Measurements from ENCODE around the gene TAS2R60. TPM values are rescaled to one million over a fixed set of nuclear protein-coding genes. Genes with fewer than 3 reads are reported as not detected.

TAS2R60 gene
- total and polyA plus RNA-seq, 3 donors from 2014 or later = not detected

- DNase-seq = no peak
- no peaks in the 10 kb centered on the region for H3K27me3 ChIP-seq
- H3K4me1 ChIP-seq = no peaks in the 10 kb centered on the region
- H3K27ac ChIP-seq = no peak overlapping the region
- H3K4me3 ChIP-seq = no peak overlapping the region
- intact Hi-C loops (cut with DNase I; ENCODE audit: low total_unique reads) = no loop called here
- no peaks in the 10 kb centered on the region for H3K9me3 ChIP-seq
- TF ChIP-seq POLR2A (IDR thresholded peaks at IDR 0.05) = no peak
- TF ChIP-seq, protein P1, sequence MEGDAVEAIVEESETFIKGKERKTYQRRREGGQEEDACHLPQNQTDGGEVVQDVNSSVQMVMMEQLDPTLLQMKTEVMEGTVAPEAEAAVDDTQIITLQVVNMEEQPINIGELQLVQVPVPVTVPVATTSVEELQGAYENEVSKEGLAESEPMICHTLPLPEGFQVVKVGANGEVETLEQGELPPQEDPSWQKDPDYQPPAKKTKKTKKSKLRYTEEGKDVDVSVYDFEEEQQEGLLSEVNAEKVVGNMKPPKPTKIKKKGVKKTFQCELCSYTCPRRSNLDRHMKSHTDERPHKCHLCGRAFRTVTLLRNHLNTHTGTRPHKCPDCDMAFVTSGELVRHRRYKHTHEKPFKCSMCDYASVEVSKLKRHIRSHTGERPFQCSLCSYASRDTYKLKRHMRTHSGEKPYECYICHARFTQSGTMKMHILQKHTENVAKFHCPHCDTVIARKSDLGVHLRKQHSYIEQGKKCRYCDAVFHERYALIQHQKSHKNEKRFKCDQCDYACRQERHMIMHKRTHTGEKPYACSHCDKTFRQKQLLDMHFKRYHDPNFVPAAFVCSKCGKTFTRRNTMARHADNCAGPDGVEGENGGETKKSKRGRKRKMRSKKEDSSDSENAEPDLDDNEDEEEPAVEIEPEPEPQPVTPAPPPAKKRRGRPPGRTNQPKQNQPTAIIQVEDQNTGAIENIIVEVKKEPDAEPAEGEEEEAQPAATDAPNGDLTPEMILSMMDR (IDR thresholded peaks at IDR 0.05) = no peak
- no peaks in the 10 kb centered on the region for H3K36me3 ChIP-seq (ENCODE audit: low read depth, missing control alignments)
- 87 to 91% methylated on average over 4 of the region's 4 CpGs for WGBS, 2 donors
Observed at GRCh38 chr7:143433759-143434158, 9.5 kb upstream of the TAS2R60 start.

DNA sequence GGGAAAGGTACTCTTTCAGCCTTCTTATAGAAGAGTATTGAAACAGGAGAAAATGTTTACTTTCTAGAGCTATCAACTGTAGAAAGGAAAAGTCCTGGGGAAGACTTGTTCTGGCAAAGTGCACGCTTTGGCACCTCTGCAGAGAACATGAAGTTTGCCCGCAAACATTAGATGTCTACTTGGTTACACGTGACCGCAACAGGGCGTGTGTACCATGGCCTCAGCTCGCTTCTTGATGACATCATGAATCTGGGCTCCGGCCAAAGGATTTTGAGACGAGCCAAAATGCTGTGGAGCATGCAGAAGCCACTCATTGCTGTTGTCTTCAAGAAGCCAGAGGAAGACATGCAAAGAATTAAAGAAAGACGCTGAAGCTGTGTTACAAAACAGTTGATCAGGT is 8.6 kb upstream of the TAS2R60 start:
- DNase-seq = no peak
- Histone ChIP-seq H3K9me3 (no peaks in the 10 kb centered on the region), H3K27ac (no peak overlapping the region), H3K4me3 (no peak overlapping the region), H3K36me3 (ENCODE audit: low read depth, missing control alignments) (no peaks in the 10 kb centered on the region), H3K27me3 (no peaks in the 10 kb centered on the region), H3K4me1 (no peaks in the 10 kb centered on the region)
- intact Hi-C loops (cut with DNase I; ENCODE audit: low total_unique reads) = no loop called here
- no peak for TF ChIP-seq POLR2A (IDR thresholded peaks at IDR 0.05)
- TF ChIP-seq, protein P1 (IDR thresholded peaks at IDR 0.05) = no peak
- WGBS, 2 donors = 80 to 86% methylated on average over 9 of the region's 9 CpGs

GRCh38 chr7:143435266-143435665 is 8.0 kb upstream of the TAS2R60 start:
- H3K27ac ChIP-seq = no peak overlapping the region
- H3K36me3 ChIP-seq (ENCODE audit: low read depth, missing control alignments) = no peaks in the 10 kb centered on the region
- H3K27me3 ChIP-seq = no peaks in the 10 kb centered on the region
- WGBS, 2 donors = 65 to 88% methylated on average over 2 of the region's 2 CpGs
- TF ChIP-seq, protein P1 (IDR thresholded peaks at IDR 0.05) = no peak
- TF ChIP-seq POLR2A (IDR thresholded peaks at IDR 0.05) = no peak
- no peak for DNase-seq
- H3K4me3 ChIP-seq = no peak overlapping the region
- intact Hi-C loops (cut with DNase I; ENCODE audit: low total_unique reads) = no loop called here
- no peaks in the 10 kb centered on the region for H3K4me1 ChIP-seq
- no peaks in the 10 kb centered on the region for H3K9me3 ChIP-seq

DNA sequence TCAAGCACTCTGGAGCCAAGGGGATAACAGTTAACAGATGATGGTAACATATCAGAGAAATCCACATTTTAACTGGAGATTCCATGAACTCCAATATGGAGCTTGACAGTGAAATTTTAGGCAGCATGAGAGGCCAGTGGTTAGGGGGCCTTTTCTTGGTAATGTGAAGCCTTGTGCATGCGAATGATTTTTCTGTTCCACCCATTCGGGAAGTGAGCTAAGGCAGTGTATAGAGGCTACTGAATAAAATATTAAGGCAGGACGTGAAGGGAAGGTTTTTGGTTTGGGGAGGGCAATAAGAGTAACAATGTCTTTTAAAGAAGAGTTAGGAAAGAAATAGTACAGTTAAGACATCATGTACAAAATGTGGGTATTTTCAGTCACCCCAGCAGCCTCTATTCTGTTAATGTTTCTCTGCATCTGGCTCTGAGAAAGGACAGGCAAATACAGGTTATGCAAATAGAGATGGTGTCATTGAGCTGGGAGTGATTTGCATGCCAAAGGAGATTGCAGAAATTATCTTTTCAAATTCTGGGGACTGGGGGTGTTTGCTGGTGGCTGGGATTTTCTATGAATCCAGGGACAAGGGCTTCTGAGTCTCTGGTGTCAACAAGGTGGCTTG is 6.8 kb upstream of the TAS2R60 start:
- 83 to 84% methylated on average over 3 of the region's 3 CpGs for WGBS, 2 donors
- Histone ChIP-seq H3K4me3 (no peak overlapping the region), H3K27ac (no peak overlapping the region), H3K9me3 (no peaks in the 10 kb centered on the region), H3K4me1 (no peaks in the 10 kb centered on the region), H3K36me3 (ENCODE audit: low read depth, missing control alignments) (no peaks in the 10 kb centered on the region), H3K27me3 (no peaks in the 10 kb centered on the region)
- no peak for TF ChIP-seq POLR2A (IDR thresholded peaks at IDR 0.05)
- TF ChIP-seq, protein P1 (IDR thresholded peaks at IDR 0.05) = no peak
- intact Hi-C loops (cut with DNase I; ENCODE audit: low total_unique reads) = no loop called here
- no peak for DNase-seq

DNA sequence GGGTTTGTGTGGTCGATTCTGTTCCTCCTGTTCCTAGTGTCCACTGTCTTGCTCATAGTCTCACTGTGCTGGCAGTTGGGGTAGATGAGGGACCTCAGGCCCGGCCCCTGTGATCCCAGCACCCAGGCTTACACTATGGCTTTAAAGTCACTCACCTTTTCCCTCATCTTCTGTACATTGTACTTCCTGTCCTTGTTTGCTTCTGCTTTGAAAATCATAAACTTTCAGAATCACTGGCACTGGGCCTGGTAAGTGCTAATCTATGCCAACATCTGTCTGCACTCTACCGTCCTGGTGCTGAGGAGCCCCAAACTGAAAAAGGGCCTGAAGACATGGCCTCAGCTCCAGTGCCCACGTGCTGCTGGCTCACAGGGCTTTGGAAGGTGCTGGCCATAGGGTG is 5.7 kb upstream of the TAS2R60 start:
- no peaks in the 10 kb centered on the region for H3K9me3 ChIP-seq
- no peak for DNase-seq
- H3K36me3 ChIP-seq (ENCODE audit: low read depth, missing control alignments) = no peaks in the 10 kb centered on the region
- TF ChIP-seq, protein P1 (IDR thresholded peaks at IDR 0.05) = no peak
- no peak for TF ChIP-seq POLR2A (IDR thresholded peaks at IDR 0.05)
- no peaks in the 10 kb centered on the region for H3K4me1 ChIP-seq
- no peak overlapping the region for H3K4me3 ChIP-seq
- 77 to 81% methylated on average over 4 of the region's 4 CpGs for WGBS, 2 donors
- H3K27me3 ChIP-seq = no peaks in the 10 kb centered on the region
- H3K27ac ChIP-seq = no peak overlapping the region
- intact Hi-C loops (cut with DNase I; ENCODE audit: low total_unique reads) = no loop called here

Data from testis (tissue), 3 donors.